Amygdala (tissue), 56 donors: ENCODE measurements around the gene PNCK.

Experiments used
- DNase-seq, 56 donors: peaks; one replicate each; lab custom pipeline; 2025; lab: John Stamatoyannopoulos, UW

The PNCK gene

GRCh38 chrX:153667281-153667955, 6.2 kb downstream of the PNCK start:
- no peak for DNase-seq

GRCh38 chrX:153665726-153666306, 7.8 kb downstream of the PNCK start:
- no peak for DNase-seq

- DNase-seq: peak in 6 of 56 donors; percentile 6 to 34 (median 18)
These were observed 11.3 kb downstream of the PNCK start for GRCh38 chrX:153662266-153662665.

GRCh38 chrX:153659268-153659667, 14.3 kb downstream of the PNCK start:
- DNase-seq: no peak

GRCh38 chrX:153657161-153657560, 16.5 kb downstream of the PNCK start:
- DNase-seq: no peak

- DNase-seq: no peak
These were observed 20.1 kb downstream of the PNCK start for GRCh38 chrX:153653556-153653955.

- no peak for DNase-seq
These were observed 22.0 kb downstream of the PNCK start for GRCh38 chrX:153651540-153652079.

GRCh38 chrX:153650959-153651358, 22.7 kb downstream of the PNCK start:
- no peak for DNase-seq

GRCh38 chrX:153649915-153650782, 23.5 kb downstream of the PNCK start:
- no peak for DNase-seq

GRCh38 chrX:153649178-153649914, 24.3 kb downstream of the PNCK start:
- DNase-seq: no peak

GRCh38 chrX:153648358-153649177, 25.0 kb downstream of the PNCK start:
- no peak for DNase-seq

- no peak for DNase-seq
These were observed 25.9 kb downstream of the PNCK start for GRCh38 chrX:153647461-153648357.

GRCh38 chrX:153646620-153647373, 26.8 kb downstream of the PNCK start, which contains the start of gene DUSP9:
Gene DUSP9 (plus strand): TSS chrX:153647203. CDS start chrX:153647954, 751 bp downstream.
- DNase-seq: no peak

GRCh38 chrX:153645921-153646488, 27.6 kb downstream of the PNCK start:
- DNase-seq: no peak

- DNase-seq: no peak
These were observed 28.5 kb downstream of the PNCK start for GRCh38 chrX:153645151-153645550.

GRCh38 chrX:153644356-153645125, 29.1 kb downstream of the PNCK start:
- no peak for DNase-seq
